ENCODE results near the gene C5AR1. TPM values are rescaled to one million over a fixed set of nuclear protein-coding genes. Genes with fewer than 3 reads are reported as not detected.
"Not testable (repeated sequence)": the region's sequence is repeated elsewhere in the genome, so short reads cannot be mapped to it uniquely, and the experiment has no call there.

C5AR1 gene
- total RNA-seq (1 to 10 TPM; 3.9 to 6.1 TPM), polyA plus RNA-seq (ENCODE audit: insufficient read depth, low read depth, low replicate concordance) (3.5 TPM)
- long read RNA-seq, donor 1 = 0 reads
- long read RNA-seq, donor 2, partial matches to known transcripts = 0 of 1 reads
- long read RNA-seq, donor 2, other reads (novel, unspliced or antisense) = 0 of 1 reads

DNA sequence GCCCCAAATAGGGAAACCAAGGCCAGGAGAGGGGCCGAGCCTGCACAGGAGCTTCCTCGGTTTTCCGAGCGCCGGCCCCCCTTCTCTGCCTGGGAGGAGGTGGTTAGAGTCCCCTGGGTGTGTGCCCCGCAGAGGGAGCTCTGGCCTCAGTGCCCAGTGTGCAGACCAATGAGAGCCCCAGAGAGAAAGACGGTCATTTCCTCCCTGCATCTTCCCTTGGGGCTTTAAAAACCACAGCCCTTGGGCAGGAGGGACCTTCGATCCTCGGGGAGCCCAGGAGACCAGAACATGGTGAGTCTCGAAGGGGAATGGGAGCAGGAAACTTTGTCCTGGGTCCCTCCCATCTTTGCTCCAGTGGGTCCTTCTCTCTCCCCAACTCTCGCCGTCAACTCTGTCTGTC lies at the start of gene C5AR1:
Gene C5AR1 (plus strand): TSS at position 254 of the 400 bp plus-strand sequence. CDS start 35 bp downstream, at position 289.
- H3K4me3 ChIP-seq = peak within 1 kb of the TSS in 1 of 2 donors; percentile 17
- WGBS, 2 donors = 56 to 64% methylated on average over 12 of the region's 12 CpGs

DNA sequence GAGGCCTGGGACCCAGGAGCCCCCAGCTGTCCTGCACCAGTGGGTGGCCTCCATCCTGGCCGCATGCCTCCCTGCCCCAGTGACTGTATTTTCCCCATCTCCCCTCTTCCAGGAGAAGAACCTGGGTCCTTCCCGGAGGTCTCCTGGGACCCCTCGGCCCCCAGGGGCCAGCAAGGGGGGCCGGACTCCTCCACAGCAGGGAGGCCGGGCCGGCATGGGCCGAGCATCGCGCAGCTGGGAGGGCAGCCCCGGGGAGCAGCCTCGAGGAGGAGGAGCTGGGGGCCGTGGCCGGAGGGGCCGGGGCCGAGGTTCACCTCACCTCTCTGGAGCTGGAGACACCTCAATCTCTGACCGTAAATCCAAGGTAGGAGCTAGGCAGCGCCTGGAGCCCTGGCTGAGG lies 49.2 kb upstream of the C5AR1 start:
- H3K36me3 ChIP-seq (ENCODE audit: low read depth, missing control alignments) = no peaks in the 10 kb centered on the region
- no peaks in the 10 kb centered on the region for H3K27me3 ChIP-seq
- TF ChIP-seq POLR2A (IDR thresholded peaks at IDR 0.05) = no peak
- TF ChIP-seq, protein P1, sequence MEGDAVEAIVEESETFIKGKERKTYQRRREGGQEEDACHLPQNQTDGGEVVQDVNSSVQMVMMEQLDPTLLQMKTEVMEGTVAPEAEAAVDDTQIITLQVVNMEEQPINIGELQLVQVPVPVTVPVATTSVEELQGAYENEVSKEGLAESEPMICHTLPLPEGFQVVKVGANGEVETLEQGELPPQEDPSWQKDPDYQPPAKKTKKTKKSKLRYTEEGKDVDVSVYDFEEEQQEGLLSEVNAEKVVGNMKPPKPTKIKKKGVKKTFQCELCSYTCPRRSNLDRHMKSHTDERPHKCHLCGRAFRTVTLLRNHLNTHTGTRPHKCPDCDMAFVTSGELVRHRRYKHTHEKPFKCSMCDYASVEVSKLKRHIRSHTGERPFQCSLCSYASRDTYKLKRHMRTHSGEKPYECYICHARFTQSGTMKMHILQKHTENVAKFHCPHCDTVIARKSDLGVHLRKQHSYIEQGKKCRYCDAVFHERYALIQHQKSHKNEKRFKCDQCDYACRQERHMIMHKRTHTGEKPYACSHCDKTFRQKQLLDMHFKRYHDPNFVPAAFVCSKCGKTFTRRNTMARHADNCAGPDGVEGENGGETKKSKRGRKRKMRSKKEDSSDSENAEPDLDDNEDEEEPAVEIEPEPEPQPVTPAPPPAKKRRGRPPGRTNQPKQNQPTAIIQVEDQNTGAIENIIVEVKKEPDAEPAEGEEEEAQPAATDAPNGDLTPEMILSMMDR (IDR thresholded peaks at IDR 0.05) = no peak
- no peak for DNase-seq
- H3K4me3 ChIP-seq = no peak overlapping the region
- 78 to 93% methylated on average over 3 to 17 of the region's 17 CpGs for WGBS, 2 donors
- no peaks in the 10 kb centered on the region for H3K9me3 ChIP-seq
- peaks cover 17% of the 10 kb centered on the region for H3K4me1 ChIP-seq
- intact Hi-C loops (cut with DNase I; ENCODE audit: low total_unique reads) = no loop called here
- no peak overlapping the region for H3K27ac ChIP-seq

More for the DNA sequence above, at the start of gene C5AR1:
- Histone ChIP-seq H3K9me3 (no peaks in the 10 kb centered on the region), H3K27ac (peak within 1 kb of the TSS in 1 of 2 donors; percentile 32), H3K4me1 (no peaks in the 10 kb centered on the region), H3K27me3 (no peaks in the 10 kb centered on the region), H3K36me3 (ENCODE audit: low read depth, missing control alignments) (no peaks in the 10 kb centered on the region)
- no peak for TF ChIP-seq POLR2A (IDR thresholded peaks at IDR 0.05)
- TF ChIP-seq, protein P1 (IDR thresholded peaks at IDR 0.05) = no peak
- intact Hi-C loops (cut with DNase I; ENCODE audit: low total_unique reads) = no loop called here
- DNase-seq = peak; percentile 34

DNA sequence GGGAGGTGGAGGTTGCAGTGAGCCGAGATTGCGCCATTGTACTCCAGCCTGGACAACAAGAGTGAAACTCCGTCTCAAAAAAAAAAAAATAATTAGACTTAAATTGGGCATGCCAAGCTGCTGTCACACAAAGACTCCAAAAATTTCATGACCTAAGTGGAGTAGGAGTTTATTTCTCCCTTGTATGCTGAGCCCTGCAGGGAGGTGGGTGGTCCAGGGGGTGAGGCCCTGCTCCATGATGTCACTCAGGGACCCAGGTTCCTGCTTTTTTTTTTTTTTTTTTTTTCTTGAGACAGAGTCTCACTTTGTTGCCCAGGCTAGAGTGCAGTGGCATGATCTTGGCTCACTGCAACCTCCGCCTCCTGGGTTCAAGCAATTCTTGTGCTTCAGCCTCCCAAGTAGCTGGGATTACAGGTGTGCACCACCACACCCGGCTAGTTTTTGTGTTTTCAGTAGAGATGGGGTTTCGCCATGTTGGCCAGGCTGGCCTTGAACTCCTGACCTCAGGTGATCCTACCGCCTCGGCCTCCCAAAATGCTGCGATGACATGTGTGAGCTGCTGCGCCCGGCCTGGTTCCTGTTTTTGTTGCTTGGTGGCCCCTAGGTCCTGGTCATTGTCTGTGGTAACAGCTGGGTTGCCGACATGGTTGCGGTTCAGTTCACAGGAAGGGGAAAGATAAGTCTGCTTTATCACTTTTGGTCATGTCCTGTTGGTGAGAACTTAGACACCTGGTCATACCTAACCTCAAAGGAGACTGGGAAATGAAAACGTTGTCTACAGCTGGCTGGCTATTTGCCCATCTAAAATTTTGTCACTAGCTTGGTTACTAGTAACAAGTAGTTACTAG lies 47.5 kb upstream of the C5AR1 start:
- H3K27me3 ChIP-seq; H3K36me3 ChIP-seq (ENCODE audit: low read depth, missing control alignments); H3K4me3 ChIP-seq; H3K27ac ChIP-seq; DNase-seq; intact Hi-C loops (cut with DNase I; ENCODE audit: low total_unique reads); H3K9me3 ChIP-seq: not testable (repeated sequence)
- H3K4me1 ChIP-seq = peaks cover 17% of the 10 kb centered on the region
- 85 to 90% methylated on average over 14 of the region's 14 CpGs for WGBS, 2 donors

DNA sequence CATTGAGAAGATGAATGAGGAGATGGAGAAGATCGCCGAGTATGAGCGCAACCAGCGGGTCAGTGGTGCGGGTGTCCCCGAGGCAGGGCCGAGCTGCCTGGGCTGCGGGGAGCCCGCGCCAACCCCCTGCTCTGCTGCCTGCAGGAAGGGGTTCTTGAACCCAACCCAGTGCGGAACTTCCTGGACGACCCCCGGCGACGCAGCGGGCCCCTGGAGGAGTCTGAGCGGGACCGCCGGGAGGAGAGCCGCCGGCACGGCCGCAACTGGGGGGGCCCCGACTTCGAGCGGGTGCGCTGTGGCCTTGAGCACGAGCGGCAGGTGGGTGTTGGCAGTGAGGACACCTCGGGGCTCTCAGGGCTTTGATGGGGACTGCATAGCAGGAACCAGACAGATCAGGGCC lies 45.0 kb upstream of the C5AR1 start:
- TF ChIP-seq, protein P1 (IDR thresholded peaks at IDR 0.05) = no peak
- TF ChIP-seq POLR2A (IDR thresholded peaks at IDR 0.05) = no peak
- Histone ChIP-seq H3K36me3 (ENCODE audit: low read depth, missing control alignments) (no peaks in the 10 kb centered on the region), H3K4me1 (no peaks in the 10 kb centered on the region), H3K27me3 (no peaks in the 10 kb centered on the region), H3K4me3 (no peak overlapping the region), H3K27ac (no peak overlapping the region), H3K9me3 (no peaks in the 10 kb centered on the region)
- no peak for DNase-seq
- 88% methylated on average over 8 to 30 of the region's 30 CpGs for WGBS, 2 donors
- intact Hi-C loops (cut with DNase I; ENCODE audit: low total_unique reads) = no loop called here

DNA sequence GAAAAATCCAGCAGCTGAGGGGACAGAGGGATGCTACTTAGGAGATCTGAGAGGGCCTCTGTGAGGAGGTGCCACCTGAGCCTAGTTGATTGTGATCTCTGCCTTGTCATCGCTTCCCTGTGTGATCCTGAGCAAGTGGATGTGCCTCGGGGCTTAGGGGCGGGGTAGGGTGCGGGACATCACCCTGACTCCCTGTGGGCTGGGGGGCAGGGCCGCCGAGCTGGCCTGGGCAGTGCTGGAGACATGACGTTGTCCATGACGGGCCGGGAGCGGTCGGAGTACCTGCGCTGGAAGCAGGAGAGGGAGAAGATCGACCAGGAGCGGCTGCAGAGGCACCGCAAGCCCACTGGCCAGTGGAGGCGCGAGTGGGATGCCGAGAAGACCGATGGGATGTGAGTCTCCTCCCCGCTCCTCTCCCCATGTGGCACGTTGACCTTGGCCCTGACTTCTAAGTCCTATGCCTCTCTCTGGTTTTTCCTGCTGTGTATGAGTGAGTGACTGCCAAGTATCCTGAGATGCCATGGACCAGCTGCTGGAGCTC lies 43.2 kb upstream of the C5AR1 start:
- TF ChIP-seq, protein P1 (IDR thresholded peaks at IDR 0.05) = no peak
- no peak for TF ChIP-seq POLR2A (IDR thresholded peaks at IDR 0.05)
- Histone ChIP-seq H3K4me1 (no peaks in the 10 kb centered on the region), H3K9me3 (no peaks in the 10 kb centered on the region), H3K4me3 (no peak overlapping the region), H3K27me3 (no peaks in the 10 kb centered on the region), H3K27ac (no peak overlapping the region), H3K36me3 (ENCODE audit: low read depth, missing control alignments) (no peaks in the 10 kb centered on the region)
- WGBS, 2 donors = 91 to 94% methylated on average over 15 to 21 of the region's 21 CpGs
- DNase-seq = no peak
- intact Hi-C loops (cut with DNase I; ENCODE audit: low total_unique reads) = no loop called here

Data from testis (tissue), 5 donors.